Measurements from ENCODE around the gene SHC2. TPM values are rescaled to one million over a fixed set of nuclear protein-coding genes. Genes with fewer than 3 reads are reported as not detected.
A peak's percentile ranks its signal among the peaks of the same experiment; 100 is the strongest.
"Not testable (repeated sequence)": the region's sequence is repeated elsewhere in the genome, so short reads cannot be mapped to it uniquely, and the experiment has no call there.

SHC2 gene
- total and polyA plus RNA-seq, 7 donors: 1.8 to 49.9 (median 17.8) TPM

DNA sequence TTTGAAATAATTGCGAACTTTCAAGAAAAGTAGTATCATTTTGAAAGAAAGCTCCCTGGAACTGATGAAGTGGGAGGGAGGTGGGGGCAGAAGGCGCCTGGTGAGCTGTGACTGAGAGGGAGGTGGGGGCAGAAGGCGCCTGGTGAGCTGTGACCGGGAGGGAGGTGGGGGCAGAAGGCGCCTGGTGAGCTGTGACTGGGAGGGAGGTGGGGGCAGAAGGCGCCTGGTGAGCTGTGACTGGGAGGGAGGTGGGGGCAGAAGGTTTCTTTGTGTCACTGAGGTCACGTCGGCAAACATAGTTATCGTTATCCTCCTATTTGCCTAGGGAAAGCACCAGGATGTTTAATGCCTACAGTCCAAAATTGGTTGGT lies 76.0 kb downstream of the SHC2 start:
- WGBS, 2 donors: 30 to 59% methylated on average over 9 of the region's 9 CpGs
- DNase-seq: no peak

DNA sequence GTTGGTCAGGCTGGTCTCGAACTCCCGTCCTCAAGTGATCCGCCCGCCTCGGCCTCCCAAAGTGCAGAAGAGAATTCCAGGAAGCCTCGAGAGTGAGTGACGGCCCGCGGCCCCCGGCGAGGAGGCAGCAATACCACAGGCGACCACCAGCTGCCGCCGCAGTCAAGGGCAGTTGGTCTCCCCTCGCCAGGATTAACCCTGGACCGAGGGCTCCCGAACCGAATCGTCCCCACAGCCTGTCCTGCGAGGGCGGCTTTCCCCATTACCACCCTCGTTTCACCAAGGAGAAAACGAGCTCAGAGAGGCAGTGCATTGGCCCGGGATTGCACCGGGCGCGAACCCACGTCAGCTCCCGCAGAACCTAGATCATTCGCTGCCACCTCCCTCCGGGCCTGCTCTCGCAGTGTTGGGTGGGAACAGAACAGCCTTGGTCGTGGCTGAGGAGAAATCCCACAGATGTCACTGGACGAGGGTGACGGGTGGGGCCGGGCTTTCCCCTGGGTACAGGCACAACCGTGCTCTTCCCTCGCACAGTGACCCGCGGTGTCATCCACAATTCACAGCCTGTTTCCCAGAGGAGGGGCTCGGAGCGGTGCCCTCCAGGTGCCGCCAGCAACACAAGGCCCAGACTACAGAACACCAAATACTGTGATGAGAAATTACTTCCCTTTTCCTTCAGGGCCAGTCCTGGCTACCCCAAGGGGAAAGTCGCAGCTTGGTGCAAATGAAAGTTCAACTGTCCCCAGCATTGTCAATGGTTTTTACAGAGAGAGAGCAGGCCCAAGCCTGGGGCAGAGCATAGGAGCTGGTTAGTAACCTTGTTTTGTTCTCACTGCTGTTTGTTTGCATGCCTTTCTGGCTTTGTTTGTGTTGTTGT lies 76.7 kb downstream of the SHC2 start:
- no peak overlapping the region for H3K4me3 ChIP-seq
- no peaks in the 10 kb centered on the region for H3K36me3 ChIP-seq
- no peaks in the 10 kb centered on the region for H3K9me3 ChIP-seq
- TF ChIP-seq EP300 (IDR thresholded peaks at IDR 0.05): no peak
- TF ChIP-seq, protein P1, sequence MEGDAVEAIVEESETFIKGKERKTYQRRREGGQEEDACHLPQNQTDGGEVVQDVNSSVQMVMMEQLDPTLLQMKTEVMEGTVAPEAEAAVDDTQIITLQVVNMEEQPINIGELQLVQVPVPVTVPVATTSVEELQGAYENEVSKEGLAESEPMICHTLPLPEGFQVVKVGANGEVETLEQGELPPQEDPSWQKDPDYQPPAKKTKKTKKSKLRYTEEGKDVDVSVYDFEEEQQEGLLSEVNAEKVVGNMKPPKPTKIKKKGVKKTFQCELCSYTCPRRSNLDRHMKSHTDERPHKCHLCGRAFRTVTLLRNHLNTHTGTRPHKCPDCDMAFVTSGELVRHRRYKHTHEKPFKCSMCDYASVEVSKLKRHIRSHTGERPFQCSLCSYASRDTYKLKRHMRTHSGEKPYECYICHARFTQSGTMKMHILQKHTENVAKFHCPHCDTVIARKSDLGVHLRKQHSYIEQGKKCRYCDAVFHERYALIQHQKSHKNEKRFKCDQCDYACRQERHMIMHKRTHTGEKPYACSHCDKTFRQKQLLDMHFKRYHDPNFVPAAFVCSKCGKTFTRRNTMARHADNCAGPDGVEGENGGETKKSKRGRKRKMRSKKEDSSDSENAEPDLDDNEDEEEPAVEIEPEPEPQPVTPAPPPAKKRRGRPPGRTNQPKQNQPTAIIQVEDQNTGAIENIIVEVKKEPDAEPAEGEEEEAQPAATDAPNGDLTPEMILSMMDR (IDR thresholded peaks at IDR 0.05): peak; percentile 43 to 75 (median 60)
- H3K27me3 ChIP-seq: peaks cover 0 to 28% (median 9%) of the 10 kb centered on the region in 3 donors
- DNase-seq: peak; percentile 65
- 25 to 27% methylated on average over 44 of the region's 44 CpGs for WGBS, 2 donors
- no peak overlapping the region for H3K27ac ChIP-seq
- no peaks in the 10 kb centered on the region for H3K4me1 ChIP-seq
- intact Hi-C loops (cut with DNase I): loop anchor here (2.0 kb wide), 1 partner anchor 97 kb away; no protein-coding TSS in a partner anchor

More for the DNA sequence above, 76.0 kb downstream of the SHC2 start:
- H3K4me1 ChIP-seq: no peaks in the 10 kb centered on the region
- H3K36me3 ChIP-seq: no peaks in the 10 kb centered on the region
- peaks cover 0 to 30% (median 9%) of the 10 kb centered on the region in 3 donors for H3K27me3 ChIP-seq
- TF ChIP-seq POLR2AphosphoS5 (IDR thresholded peaks at IDR 0.05) (no peak), POLR2A (IDR thresholded peaks at IDR 0.05) (no peak), EP300 (IDR thresholded peaks at IDR 0.05) (no peak)
- TF ChIP-seq, protein P1 (IDR thresholded peaks at IDR 0.05): no peak
- no peaks in the 10 kb centered on the region for H3K9me3 ChIP-seq
- H3K27ac ChIP-seq: no peak overlapping the region
- intact Hi-C loops (cut with DNase I): loop anchor here (2.0 kb wide), 1 partner anchor 96 kb away; no protein-coding TSS in a partner anchor
- H3K4me3 ChIP-seq: no peak overlapping the region

DNA sequence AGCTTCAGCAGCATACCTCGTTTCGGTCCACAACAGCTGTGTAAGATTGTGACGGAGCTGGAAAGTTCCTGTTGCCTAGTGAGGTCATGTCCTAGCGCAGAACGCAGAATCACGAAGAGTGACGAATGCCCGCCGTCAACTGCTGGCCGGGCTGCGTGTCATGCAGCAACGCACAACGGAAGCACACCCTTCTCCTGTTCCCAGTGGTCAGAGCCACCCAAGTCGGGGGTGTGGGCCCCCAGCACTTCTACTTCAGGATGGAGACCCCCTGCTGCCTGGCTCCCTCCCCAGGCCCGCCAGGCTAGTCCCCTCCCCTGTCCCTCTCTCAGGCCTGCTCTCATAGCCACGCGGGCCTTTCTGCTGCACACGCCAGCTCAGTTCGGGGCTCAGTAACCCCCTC lies 77.8 kb downstream of the SHC2 start:
- WGBS, 2 donors: 84 to 86% methylated on average over 19 of the region's 19 CpGs
- Histone ChIP-seq H3K4me1 (no peaks in the 10 kb centered on the region), H3K4me3 (no peak overlapping the region), H3K9me3 (no peaks in the 10 kb centered on the region), H3K27ac (no peak overlapping the region), H3K27me3 (peaks cover 0 to 24% (median 9%) of the 10 kb centered on the region in 3 donors), H3K36me3 (no peaks in the 10 kb centered on the region)
- intact Hi-C loops (cut with DNase I): no loop called here
- TF ChIP-seq, protein P1 (IDR thresholded peaks at IDR 0.05): no peak
- TF ChIP-seq POLR2A (IDR thresholded peaks at IDR 0.05) (no peak), POLR2AphosphoS5 (IDR thresholded peaks at IDR 0.05) (no peak), EP300 (IDR thresholded peaks at IDR 0.05) (no peak)
- DNase-seq: no peak

DNA sequence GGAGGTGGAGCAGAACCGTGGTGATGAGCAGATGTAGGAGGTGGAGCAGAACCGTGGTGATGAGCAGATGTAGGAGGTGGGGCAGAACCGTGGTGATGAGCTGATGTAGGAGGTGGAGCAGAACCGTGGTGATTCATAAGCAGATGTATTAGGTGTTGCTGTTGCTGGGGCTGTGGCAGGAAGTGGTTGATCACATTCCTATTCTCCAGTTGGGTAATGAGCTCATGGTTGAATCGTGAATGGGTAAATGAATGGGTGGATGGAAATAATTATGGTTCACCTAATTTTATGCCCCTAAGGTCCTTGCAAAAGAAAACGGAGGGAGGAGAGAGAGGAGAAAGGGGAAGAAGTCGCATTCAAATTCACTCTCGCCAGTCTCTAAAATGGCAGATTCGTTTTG lies 78.3 kb downstream of the SHC2 start:
- WGBS, 2 donors: 59 to 64% methylated on average over 8 of the region's 9 CpGs

DNA sequence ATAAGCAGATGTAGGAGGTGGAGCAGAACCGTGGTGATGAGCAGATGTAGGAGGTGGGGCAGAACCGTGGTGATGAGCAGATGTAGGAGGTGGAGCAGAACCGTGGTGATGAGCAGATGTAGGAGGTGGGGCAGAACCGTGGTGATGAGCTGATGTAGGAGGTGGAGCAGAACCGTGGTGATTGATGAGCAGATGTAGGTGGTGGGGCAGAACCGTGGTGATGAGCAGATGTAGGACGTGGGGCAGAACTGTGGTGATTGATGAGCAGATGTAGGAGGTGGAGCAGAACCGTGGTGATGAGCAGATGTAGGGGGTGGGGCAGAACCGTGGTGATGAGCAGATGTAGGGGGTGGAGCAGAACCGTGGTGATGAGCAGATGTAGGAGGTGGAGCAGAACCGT lies 78.9 kb downstream of the SHC2 start:
- H3K9me3 ChIP-seq; H3K36me3 ChIP-seq; H3K4me1 ChIP-seq; H3K27ac ChIP-seq; H3K4me3 ChIP-seq; DNase-seq; intact Hi-C loops (cut with DNase I): not testable (repeated sequence)
- WGBS, 2 donors: 58 to 68% methylated on average over 11 of the region's 11 CpGs
- peaks cover 0 to 20% (median 9%) of the 10 kb centered on the region in 3 donors for H3K27me3 ChIP-seq

More for the DNA sequence above, 78.3 kb downstream of the SHC2 start:
- H3K4me1 ChIP-seq; H3K9me3 ChIP-seq; intact Hi-C loops (cut with DNase I); H3K4me3 ChIP-seq; H3K36me3 ChIP-seq; DNase-seq; H3K27ac ChIP-seq: not testable (repeated sequence)
- peaks cover 0 to 21% (median 9%) of the 10 kb centered on the region in 3 donors for H3K27me3 ChIP-seq

DNA sequence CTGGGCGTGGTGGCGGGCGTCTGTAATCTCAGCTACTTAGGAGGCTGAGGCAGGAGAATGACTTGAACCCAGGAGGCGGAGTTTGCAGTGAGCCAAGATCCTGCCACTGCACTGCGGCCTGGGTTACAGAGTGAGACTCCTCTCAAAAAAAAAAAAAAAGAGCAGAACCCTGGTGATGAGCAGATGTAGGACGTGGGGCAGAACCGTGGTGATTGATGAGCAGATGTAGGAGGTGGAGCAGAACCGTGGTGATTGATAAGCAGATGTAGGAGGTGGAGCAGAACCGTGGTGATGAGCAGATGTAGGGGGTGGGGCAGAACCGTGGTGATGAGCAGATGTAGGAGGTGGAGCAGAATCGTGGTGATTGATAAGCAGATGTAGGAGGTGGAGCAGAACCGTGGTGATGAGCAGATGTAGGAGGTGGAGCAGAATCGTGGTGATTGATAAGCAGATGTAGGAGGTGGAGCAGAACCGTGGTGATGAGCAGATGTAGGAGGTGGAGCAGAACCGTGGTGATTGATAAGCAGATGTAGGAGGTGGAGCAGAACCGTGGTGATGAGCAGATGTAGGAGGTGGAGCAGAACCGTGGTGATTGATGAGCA lies 80.1 kb downstream of the SHC2 start:
- intact Hi-C loops (cut with DNase I); DNase-seq; H3K9me3 ChIP-seq; H3K27ac ChIP-seq; H3K4me1 ChIP-seq; H3K36me3 ChIP-seq; H3K4me3 ChIP-seq: not testable (repeated sequence)
- H3K27me3 ChIP-seq: peaks cover 0 to 24% (median 9%) of the 10 kb centered on the region in 3 donors
- 78 to 79% methylated on average over 15 of the region's 17 CpGs for WGBS, 2 donors
